HL-60 (cell line): ENCODE data around the gene TNF.

Experiments used
- CTCF ChIP-seq: IDR thresholded peaks from one replicate; pipeline ENCODE4 v1.5.1; 2011; ENCODE audit warnings: low read length, control low read depth, inconsistent platforms; ENCODE audit not compliant: insufficient read depth
- POLR2AphosphoS5 ChIP-seq: IDR thresholded peaks from 2 replicates; pipeline ENCODE4 v1.6.1; 2012; ENCODE audit warnings: low read depth
- REST ChIP-seq: IDR thresholded peaks from 2 replicates; pipeline ENCODE4 v1.6.1; 2012; ENCODE audit warnings: low read depth; ENCODE audit not compliant: insufficient replicate concordance
- SPI1 ChIP-seq: IDR thresholded peaks from 2 replicates; pipeline ENCODE4 v1.6.1; 2012; ENCODE audit warnings: low read depth, mild to moderate bottlenecking, borderline replicate concordance

GRCh38 chr6:31579119-31579505 lies 3.7 kb downstream of the TNF start:
- TF ChIP-seq POLR2AphosphoS5: no peak
- no peak for TF ChIP-seq CTCF
- TF ChIP-seq REST: no peak
- TF ChIP-seq SPI1: no peak
